CD1c-positive myeloid dendritic cell (primary cell): Measurements from ENCODE around the gene DAAM2.
A peak's percentile ranks its signal among the peaks of the same experiment; 100 is the strongest.

ENCODE experiments used
- DNase-seq: peaks from one replicate; pipeline ENCODE4 v3.0.0-alpha.2; 2016; ENCODE audit errors: extremely low spot score

DAAM2 gene

DNA sequence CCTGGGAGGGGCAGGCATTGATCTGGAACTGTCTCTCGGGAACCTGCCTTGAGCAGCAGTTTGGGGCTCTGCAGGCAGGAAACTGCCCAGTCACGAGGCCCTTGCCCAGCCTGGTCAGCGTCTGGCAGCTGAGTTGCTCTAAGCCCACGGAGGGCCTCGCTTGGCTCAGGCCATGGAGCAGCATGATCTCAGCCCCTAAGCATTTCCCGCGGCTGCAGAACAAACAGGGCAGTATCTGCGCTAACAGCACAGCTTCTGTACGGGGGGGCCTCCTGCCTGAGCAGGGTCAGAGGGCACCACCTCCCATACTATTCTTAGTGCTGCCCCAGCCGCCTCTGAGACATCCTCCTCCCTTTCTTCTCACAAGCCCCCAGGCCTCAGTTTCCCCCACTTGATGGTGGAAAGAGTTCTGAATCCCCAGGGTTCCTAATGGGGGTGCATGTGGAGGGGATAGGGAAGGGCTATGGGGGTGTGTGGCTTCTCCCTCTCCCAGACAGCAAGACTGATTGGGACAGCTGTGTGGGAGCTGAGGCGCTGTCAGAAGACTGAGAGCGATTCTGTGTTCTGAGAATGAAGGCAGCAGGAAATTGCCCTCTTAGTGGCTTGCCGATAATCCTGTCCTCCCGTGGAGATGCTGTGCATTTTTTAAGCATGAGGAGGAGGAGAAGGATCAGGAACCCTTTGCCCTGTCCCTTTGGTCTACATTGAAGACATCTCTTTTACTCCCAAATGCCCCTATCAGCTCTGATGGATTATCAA lies 95.7 kb downstream of the DAAM2 start:
- DNase-seq: no peak

DNA sequence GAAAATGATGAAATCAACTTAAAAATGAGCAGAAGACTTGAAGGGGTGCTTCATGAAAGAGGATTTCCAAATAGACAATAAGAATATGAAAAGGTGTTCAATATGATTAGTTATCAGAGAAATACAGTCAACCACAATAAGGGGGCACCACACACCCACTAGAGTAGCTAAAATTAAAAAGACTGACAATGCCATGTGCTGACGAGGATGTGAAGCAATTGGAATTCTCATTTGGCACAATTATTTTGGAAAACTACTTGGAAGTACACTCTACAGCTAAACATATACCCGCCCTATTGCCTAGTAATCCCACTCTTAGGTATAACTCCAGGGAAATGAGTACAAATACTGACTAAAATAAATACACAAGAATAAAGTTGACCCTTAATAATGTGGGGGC lies 97.1 kb downstream of the DAAM2 start:
- DNase-seq: no peak

DNA sequence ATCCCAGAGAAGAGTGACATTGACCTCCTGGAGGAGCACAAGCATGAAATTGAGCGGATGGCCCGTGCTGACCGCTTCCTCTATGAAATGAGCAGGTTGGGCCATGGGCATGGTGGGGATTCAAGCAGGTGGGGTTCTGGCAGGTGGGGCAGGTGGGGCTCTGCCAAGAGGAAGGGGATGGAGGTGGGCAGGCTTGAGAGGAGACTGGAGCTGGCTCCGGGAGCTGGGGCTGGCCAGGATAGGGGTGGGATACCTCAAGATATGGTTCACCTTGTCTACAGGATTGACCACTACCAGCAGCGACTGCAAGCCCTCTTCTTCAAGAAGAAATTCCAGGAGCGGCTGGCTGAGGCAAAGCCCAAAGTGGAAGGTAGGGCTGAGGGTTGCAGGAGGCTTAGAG lies 99.2 kb downstream of the DAAM2 start:
- DNase-seq: no peak

DNA sequence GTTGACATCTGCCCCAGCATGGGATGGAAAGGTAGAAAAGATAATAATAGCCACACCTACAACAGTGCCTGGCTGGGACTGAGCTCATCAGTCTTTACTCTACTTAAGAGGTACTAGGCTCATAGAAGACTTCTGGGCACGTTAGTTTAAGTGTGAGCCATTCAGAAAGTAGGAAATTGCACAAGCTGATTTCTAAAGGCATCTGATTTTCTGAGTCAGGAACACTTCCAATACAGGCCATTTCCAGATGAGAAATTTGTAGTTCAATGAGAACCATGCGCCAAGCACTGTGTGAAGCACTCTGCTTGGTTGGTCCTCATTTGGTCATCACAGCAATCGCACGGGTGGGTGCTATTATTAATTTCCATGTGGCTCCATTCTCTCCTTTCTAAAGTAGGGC lies 99.8 kb downstream of the DAAM2 start:
- DNase-seq: no peak

DNA sequence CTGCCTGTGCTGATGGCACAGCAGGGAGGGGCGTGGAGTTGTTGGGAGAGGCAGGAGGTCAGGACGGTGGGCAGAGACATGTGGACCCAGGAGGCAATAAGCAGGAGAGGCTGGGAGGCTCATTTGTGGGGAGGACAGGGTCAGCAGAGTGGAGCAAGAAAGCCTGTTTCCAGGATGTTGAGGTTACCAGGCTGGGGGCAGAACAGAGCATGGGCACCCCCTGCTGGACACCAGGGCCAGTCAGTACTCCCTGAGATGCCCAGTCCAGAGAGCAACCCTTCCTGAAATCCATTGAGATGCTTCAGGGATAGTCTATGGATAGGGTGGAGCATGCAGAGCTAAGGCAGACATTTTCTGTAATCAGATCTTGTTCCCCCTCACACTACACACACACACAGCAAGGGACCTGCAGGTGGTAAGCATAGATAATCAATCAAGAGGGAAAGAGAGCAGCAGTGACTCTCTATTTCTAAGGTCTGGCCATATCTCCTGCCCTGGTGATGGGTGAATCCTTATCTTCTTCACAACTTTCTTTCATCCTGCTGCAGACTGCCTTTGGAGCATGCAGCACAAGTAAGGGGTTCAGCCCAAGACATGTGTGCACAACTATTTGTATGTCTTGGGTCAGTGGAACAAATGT lies 100.4 kb downstream of the DAAM2 start:
- peak; percentile 28 for DNase-seq

DNA sequence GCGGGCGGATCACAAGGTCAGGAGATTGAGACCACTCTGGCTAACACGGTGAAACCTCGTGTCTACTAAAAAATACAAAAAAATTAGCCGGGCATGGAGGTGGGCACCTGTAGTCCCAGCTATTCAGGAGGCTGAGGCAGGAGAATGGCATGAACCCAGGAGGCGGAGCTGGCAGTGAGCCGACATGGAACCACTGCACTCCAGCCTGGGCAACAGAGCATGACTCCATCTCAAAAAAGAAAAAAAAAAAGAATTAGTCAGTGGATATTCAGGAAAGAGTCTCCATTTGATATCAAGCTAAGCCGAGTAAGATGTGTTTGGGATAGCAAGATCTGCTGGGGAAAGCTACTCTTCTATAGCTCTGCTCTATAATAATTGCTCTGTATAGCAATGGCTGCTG lies 101.1 kb downstream of the DAAM2 start:
- no peak for DNase-seq

DNA sequence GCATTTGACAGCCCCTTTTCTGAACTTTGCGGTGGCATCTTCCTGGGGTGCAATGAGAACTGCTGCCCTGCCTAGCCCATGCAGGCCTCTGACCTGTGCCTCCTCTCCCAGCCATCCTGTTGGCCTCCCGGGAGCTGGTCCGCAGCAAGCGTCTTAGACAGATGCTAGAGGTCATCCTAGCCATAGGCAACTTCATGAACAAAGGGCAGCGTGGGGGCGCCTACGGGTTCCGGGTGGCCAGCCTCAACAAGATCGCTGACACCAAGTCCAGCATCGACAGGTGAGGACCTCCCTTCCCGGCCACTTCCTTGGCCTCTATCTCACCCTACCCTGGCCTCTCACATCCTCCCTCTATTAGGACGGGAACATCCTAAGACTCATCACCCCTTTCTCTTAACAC lies 104.5 kb downstream of the DAAM2 start:
- DNase-seq: no peak

DNA sequence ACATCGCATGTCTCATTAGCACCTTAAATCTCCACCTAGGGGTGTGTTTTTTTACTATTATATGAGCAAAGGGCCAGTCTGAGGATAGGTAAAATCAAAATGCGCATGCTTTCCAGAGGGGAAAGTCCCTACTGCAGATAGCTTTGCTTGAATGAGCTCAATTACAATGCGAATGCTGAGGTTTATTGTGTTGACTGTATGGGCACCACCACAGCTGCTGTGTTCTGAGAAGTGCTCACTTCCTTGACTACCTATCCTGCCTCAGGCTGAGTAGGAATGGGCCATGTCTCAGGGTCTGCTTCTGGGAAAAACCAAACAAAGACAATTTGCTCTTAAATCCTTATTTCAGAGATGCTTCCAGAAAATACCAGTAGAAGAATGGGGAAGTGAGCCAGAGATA lies 105.5 kb downstream of the DAAM2 start:
- no peak for DNase-seq

DNA sequence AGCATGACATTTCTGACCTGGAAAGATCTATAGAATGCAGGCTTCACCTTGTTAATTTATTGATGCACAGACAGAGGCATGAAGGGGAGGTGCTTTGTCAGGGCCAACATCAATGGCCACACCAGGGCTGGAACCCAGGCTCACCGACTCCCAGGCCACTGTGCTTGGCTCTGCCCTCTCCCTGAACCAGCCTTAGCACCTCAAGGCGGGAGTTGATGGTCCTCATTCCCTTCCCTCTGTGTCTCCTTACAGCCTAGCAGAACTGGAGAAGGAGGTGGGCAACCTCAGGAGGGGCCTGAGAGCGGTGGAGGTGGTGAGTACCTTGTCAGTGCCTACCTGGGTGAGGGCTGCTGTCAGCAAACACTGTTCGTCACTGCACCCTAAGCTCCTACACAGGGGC lies 106.4 kb downstream of the DAAM2 start:
- no peak for DNase-seq

DNA sequence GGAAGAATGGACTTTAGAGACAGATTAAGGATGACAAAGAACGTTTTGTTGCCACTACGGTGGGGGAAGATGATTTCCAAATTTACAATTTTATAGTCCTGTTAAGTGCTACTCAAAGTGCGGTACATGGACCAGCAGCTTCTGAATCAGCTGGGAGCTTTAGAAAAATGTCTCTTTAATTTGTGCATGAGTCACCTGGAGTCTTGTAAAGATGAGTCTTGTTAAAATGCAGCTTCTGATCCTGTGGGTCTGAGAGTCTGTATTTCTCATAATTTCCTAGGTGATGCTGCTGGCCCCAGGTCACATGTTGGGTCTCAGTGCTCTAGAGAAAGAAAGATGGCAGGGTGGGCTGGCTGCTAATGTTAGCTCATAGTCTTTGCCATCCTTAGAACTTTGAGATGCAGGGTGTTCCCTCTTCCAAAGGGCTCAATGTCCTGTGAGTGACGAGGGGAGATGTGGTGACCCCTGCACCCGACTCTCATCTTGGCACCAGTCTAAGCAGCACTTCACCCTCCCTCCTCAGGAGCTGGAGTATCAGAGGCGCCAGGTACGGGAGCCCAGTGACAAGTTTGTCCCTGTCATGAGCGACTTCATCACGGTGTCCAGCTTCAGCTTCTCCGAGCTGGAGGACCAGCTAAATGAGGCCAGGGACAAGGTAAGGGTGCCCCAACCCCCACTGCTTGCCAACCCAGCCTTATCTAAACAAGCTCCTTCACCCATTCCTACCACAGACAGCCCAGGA lies 107.5 kb downstream of the DAAM2 start:
- DNase-seq: no peak

DNA sequence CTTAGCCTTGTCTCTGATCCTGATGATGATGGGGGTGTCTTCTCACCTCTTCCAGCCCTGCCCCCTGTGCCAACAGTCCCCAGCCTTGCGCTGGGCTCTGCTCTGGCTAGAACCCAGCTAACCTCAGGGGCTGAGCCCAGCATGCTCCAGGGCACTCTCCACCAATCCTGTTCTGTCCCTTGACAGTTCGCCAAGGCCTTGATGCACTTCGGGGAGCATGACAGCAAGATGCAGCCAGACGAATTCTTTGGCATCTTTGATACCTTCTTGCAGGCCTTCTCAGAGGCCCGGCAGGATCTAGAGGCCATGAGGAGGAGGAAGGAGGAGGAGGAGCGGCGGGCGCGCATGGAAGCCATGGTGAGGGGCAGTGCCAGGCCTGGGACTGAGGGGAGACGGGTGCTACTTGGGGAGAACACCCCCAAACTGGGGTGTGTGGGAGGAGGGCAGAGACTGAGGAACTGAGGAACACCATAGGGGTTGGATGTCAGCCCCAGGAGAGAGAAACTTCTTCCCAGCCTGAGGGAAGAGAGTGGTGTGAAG lies 109.0 kb downstream of the DAAM2 start:
- no peak for DNase-seq

DNA sequence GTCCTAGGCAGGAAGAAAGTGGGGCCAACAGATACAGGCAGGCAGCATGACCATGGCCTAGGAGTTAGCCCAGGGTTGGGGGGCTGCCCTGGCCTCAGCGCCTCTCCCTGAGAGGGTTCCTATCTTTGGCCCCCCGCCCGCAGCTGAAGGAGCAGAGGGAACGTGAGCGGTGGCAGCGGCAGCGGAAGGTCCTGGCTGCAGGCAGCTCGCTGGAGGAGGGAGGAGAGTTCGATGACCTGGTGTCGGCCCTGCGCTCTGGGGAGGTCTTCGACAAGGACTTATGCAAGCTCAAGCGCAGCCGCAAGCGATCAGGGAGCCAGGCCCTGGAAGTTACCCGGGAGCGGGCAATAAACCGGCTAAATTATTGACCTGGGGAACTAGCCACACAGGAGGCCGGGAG lies 109.5 kb downstream of the DAAM2 start:
- no peak for DNase-seq

DNA sequence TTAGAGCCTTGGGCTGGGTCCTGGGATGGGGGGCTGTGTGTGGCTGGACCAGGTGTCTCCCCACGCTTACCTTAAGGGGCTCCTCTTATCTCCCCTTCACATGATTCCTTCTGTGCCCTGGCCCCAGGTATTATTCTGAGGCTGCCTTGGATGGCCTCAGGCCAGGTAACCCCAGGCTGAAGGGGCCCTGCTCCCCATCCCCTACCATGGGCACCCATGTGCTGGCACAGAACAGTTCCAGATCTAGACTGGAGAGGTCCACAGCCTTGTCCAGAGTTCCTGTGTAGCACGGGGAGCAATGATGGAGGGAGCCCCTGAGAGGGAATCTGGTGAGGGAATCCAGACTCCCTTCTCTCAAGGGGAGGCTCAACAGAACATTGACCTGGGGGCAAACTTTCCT lies 110.0 kb downstream of the DAAM2 start:
- DNase-seq: no peak

DNA sequence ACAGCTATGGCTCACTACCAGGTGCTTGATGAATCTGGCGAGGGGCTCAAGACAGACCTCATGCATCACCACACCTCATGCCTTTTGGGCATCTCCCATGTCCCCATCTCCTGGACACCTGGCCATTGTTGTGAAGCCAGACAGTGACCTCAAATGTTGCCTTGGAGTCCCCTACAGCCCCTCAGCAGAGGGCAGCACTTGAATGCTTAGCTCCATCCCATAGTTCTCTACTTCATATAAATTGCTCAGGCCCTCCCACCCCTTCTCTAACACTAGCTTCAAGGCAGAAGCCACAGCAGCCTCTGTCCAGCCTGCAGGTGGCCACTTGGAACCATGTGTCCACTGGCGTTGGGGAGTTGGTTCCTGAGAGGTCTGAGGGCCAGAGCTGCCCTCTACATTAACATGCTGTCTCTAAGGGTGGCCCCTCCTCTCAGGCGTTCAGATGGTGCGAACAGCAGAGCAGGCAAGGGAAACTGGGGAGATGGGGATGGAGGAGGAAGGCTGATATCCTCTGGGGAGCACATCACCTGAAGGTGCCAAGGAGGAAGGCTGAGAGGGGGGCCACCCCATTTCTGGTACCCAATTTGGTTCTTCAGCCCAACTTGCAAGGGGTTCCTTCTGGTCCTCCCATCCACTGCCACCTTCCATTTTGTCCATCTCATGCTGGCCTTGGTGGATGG lies 110.8 kb downstream of the DAAM2 start:
- no peak for DNase-seq

DNA sequence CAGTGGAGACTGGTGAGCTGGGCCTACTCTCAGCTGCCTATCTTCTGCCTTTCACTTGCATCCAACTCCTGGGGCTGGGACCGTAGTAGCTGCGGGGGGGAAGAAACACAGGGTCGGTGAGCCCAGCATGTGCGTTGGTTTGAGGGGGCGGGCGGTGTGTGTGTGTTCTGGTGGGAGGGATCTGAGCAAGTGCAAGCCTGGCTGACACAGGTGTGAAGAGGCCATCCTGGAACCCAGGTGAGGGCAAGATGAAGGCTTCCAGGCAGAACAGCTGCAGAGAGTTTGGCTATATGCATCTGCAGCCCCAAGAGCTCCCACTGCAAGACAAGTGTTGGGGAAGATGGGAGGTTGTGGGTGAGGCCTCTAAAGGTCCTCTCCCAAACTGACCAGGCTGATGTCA lies 111.5 kb downstream of the DAAM2 start:
- no peak for DNase-seq

DNA sequence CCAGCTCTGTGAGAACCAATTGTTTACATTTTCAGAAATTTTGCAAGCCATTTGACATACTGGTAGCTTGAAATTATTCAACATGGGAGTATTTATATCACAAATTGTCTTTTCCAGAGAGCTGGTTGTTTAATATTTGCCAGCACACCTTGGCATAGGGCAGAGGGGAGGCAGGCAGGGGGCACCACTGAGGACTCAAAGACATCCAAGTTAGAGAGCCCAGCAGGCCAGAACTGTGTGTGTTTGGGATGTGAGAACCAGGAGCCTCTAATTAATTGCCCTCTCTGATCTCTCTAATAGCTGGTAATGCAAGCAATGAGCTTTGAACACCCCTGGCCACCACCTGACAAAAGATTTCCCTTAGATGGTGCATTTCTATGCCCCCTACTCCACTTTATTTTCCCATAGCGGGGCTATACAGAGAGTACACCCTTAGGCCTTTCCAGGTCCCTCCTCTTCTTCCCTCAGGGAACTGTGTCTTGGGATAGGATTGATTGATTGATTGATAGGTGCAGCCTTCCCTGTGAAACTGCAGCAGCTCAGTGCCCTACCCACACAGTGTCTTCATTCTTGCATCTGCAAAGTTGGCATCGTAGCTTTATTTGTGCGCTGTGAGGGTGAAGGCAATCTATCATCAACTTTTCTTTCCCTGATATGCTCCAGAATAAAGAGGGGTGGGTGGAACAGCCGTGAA lies 112.9 kb downstream of the DAAM2 start:
- no peak for DNase-seq

DNA sequence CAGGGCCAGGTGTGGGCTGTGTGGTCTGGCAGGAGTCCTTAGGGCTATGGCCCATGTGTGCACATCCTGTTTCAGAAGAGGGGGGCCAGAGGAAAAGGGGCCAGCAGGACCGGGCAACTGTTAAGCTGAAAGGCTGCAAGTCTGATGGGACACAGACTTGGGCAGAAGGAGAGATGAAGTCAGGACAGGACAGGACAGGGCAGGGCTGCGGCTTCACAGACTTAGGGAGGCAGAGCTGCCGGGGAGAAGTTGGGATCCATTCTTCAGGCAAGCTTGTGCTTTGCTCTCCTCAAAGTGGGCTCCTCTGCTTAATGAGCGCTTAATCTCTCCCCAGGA lies 113.4 kb downstream of the DAAM2 start:
- no peak for DNase-seq

DNA sequence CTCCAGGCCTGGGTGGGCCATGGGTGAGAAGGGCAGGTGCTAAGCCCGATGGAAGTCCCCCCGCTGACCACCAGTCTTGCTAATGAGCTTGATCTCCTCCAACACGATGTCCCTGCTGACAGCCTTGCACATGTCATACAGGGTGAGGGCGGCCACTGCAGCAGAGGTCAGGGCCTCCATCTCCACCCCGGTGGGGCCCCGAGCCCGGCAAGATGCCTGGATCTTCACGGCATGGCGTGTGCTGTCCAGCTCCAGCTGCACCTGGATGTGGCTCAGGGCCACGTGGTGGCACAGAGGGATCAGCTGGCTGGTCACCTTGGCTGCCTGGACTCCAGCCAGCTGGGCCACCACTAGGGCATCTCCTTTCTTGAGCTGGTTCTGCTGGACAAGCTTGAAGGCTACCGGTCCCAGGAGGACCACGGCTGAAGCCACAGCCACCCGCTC lies 114.2 kb downstream of the DAAM2 start:
- no peak for DNase-seq

DNA sequence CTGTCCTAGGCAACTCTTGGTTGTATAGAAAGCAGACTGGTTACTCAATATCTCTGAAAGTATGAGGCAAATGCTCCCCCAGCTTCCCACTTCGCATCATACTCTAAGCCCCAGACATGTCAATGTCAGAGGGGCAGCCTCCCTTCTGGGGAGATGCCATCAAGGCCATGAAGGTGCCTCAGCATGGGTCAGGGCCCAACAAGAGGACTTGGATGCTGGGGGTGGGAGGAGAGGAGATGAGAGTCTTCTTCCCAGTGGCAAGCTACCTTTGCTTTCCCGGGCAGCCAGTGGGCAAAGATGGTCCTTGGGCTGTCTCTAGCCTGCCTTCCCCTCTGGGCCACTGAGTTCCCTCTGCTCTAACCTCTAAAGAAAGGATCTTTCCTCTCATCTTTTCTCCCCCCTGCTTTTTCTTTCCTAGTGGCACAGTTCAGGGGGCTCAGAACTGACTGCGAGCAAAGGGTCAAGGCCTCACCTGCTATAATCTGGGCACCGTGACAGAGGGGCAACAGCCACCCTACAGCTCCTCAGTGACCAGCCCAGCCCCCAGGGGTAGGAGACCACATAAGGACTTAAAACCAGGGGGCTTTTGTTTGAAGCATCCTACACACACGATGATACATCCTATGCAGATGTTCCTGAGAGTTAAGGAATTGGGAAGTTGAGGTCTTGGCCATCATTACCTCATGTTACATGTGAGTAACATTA lies 115.8 kb downstream of the DAAM2 start:
- DNase-seq: no peak

DNA sequence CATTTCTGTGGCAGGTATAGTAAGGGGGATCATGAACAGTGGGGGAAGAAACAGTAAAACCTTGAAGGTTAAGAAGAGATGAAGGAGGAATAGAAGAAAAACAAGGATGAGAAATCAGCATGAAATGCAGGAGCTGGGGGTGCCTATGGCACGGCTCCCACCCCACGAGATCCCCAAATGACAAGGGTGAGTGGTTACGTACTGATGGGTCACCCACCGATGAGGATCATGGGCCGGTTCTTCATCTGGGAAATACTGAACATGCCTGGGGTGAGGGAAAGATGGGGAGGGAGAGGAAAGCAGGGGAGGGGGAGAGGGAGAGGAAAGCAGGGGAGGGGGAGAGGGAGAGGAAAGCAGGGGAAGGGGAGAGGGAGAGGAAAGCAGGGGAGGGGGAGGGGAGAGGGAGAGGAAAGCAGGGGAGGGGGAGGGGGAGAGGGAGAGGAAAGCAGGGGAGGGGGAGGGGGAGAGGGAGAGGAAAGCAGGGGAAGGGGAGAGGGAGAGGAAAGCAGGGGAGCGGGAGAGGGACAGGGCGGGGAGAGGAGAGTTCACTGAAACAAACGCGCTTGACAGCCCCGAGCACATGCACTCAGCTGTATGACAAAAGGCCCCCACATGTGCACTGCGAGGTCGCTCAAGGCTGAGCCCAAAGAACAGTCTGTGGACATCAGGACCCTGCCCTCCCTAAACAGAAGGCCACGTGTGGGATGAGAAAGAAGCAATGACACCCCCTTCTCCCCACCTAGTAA lies 116.8 kb downstream of the DAAM2 start:
- no peak for DNase-seq
